MM.1S (cell line): ENCODE data around the gene ELF2.
"Not testable (repeated sequence)": the region's sequence is repeated elsewhere in the genome, so short reads cannot be mapped to it uniquely, and the experiment has no call there.

ENCODE experiments used
- DNase-seq: peaks from one replicate; pipeline ENCODE4 v3.0.0-alpha.2; 2015
- H2AFZ ChIP-seq: fragments of 300-600 bp; sonication (generic); 2 replicates; pipeline ENCODE4 v1.6.0; 2016; ENCODE audit warnings: antibody characterized with exemption, low read length
- H3F3A ChIP-seq: fragments of 300-600 bp; sonication (generic); 2 replicates; pipeline ENCODE4 v1.6.1; 2016; ENCODE audit warnings: mild to moderate bottlenecking, antibody characterized with exemption, low read length, moderate library complexity, mixed read lengths; ENCODE audit not compliant: insufficient read depth
- H3K27ac ChIP-seq: fragments of 300-600 bp; sonication (generic); 2 replicates; pipeline ENCODE4 v1.5.1; 2016; ENCODE audit warnings: mild to moderate bottlenecking, low read length
- H3K27me3 ChIP-seq: fragments of 300-600 bp; sonication (generic); replicated peaks from 2 replicates; pipeline ENCODE4 v1.6.0; 2016; ENCODE audit warnings: low read length; ENCODE audit not compliant: insufficient read depth
- H3K36me3 ChIP-seq: fragments of 300-600 bp; sonication (generic); replicated peaks from 2 replicates; pipeline ENCODE4 v1.6.1; 2016; ENCODE audit warnings: mild to moderate bottlenecking, low read length, mixed read lengths; ENCODE audit not compliant: insufficient read depth
- H3K4me1 ChIP-seq: fragments of 300-600 bp; sonication (generic); 2 replicates; pipeline ENCODE4 v1.6.1; 2016; ENCODE audit warnings: low read length, mixed read lengths
- H3K4me2 ChIP-seq: fragments of 300-600 bp; sonication (generic); 2 replicates; pipeline ENCODE4 v1.6.0; 2016; ENCODE audit warnings: low read depth, low read length
- H3K4me3 ChIP-seq: fragments of 300-600 bp; sonication (generic); 2 replicates; pipeline ENCODE4 v1.5.1; 2016; ENCODE audit warnings: low read length, mixed read lengths
- H3K79me2 ChIP-seq: fragments of 300-600 bp; sonication (generic); 2 replicates; pipeline ENCODE4 v1.6.1; 2016; ENCODE audit warnings: mixed run types, low read length, mixed read lengths
- H3K9ac ChIP-seq: fragments of 300-600 bp; sonication (generic); 2 replicates; pipeline ENCODE4 v1.6.1; 2016; ENCODE audit warnings: low read length, mixed read lengths
- H3K9me2 ChIP-seq: fragments of 300-600 bp; sonication (generic); replicated peaks from 2 replicates; pipeline ENCODE4 v1.6.1; 2016; ENCODE audit warnings: mild to moderate bottlenecking, low read length, mixed read lengths; ENCODE audit not compliant: insufficient read depth
- H3K9me3 ChIP-seq: fragments of 300-600 bp; sonication (generic); replicated peaks from 2 replicates; pipeline ENCODE4 v1.6.1; 2016; ENCODE audit warnings: mild to moderate bottlenecking, low read length, mixed read lengths; ENCODE audit not compliant: insufficient read depth
- H4K20me1 ChIP-seq: fragments of 300-600 bp; sonication (generic); 2 replicates; pipeline ENCODE4 v1.6.1; 2016; ENCODE audit warnings: mild to moderate bottlenecking, low read length, moderate library complexity, mixed read lengths; ENCODE audit not compliant: insufficient read depth
- EZH2 ChIP-seq: fragments of 300-600 bp; sonication (generic); optimal IDR thresholded peaks from 2 replicates; pipeline ENCODE3; 2017; ENCODE audit warnings: low read depth, mild to moderate bottlenecking, antibody characterized with exemption, low read length, mixed read lengths
- EZH2phosphoT487 ChIP-seq: fragments of 300-600 bp; sonication (generic); IDR thresholded peaks from 2 replicates; pipeline ENCODE4 v1.6.1; 2018; ENCODE audit warnings: antibody characterized with exemption, low read length
- TF ChIP-seq, protein P1 (sequence below): fragments of 300-600 bp; sonication (generic); IDR thresholded peaks from 2 replicates; pipeline ENCODE4 v1.5.1; 2016; ENCODE audit warnings: antibody characterized with exemption, low read length, mixed read lengths

The ELF2 gene

DNA sequence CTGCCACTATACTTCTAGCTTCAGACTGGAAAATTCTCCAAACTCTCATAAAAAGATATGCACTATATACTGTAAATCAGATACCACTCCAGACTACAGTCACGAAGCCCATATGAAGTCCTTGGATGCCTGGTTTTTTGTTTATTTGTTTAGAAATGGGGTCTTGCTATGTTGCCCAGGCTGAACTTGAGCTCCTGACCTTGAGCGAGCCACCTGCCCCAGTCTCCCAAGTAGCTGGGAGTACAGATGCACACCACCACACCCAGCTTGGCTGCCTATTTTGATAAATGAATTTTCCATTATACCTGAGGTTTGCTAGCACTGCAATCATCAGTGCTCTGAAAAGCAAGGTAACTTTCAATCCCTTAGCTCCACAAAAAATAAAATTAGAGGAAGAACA lies 53.1 kb downstream of the ELF2 start:
- DNase-seq, result no peak
- TF ChIP-seq EZH2phosphoT487 (no peak), EZH2 (no peak)
- TF ChIP-seq, protein P1, sequence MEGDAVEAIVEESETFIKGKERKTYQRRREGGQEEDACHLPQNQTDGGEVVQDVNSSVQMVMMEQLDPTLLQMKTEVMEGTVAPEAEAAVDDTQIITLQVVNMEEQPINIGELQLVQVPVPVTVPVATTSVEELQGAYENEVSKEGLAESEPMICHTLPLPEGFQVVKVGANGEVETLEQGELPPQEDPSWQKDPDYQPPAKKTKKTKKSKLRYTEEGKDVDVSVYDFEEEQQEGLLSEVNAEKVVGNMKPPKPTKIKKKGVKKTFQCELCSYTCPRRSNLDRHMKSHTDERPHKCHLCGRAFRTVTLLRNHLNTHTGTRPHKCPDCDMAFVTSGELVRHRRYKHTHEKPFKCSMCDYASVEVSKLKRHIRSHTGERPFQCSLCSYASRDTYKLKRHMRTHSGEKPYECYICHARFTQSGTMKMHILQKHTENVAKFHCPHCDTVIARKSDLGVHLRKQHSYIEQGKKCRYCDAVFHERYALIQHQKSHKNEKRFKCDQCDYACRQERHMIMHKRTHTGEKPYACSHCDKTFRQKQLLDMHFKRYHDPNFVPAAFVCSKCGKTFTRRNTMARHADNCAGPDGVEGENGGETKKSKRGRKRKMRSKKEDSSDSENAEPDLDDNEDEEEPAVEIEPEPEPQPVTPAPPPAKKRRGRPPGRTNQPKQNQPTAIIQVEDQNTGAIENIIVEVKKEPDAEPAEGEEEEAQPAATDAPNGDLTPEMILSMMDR, result no peak
- Histone ChIP-seq H3K27ac (no peak overlapping the region), H3K4me1 (no peaks in the 10 kb centered on the region), H3K79me2 (no peaks in the 10 kb centered on the region), H4K20me1 (no peaks in the 10 kb centered on the region), H3K9ac (no peak overlapping the region), H3K4me3 (no peak overlapping the region), H3K9me2 (no peaks in the 10 kb centered on the region), H3K27me3 (no peaks in the 10 kb centered on the region), H2AFZ (no peak overlapping the region), H3K36me3 (no peaks in the 10 kb centered on the region), H3K9me3 (no peaks in the 10 kb centered on the region), H3K4me2 (no peak overlapping the region), H3F3A (0 out of 2 replicates have a peak, but pooled peaks cover 4% of the 10 kb centered on the region)

DNA sequence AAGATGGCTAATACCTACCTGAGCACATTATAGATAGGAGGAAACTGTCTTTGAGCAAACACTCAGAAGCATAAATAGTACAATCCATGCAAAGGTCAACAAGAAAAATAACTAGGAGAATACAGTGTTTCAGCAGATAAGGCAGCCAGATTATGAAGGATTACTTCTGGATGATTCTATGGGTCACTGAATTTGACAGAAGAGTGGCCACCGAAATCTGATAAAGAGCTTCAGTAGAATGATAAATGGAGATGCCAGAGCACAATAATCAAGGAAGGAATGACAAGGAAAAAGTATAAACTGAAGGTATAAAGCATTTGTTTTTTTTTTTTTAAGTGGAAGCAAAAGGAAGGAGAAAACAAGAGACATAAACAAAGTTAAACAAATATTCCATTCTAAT lies 58.7 kb downstream of the ELF2 start:
- Histone ChIP-seq H4K20me1 (no peaks in the 10 kb centered on the region), H3K27me3 (no peaks in the 10 kb centered on the region), H3F3A (0 out of 2 replicates have a peak, but pooled peaks cover 5% of the 10 kb centered on the region), H3K4me1 (no peaks in the 10 kb centered on the region), H3K36me3 (no peaks in the 10 kb centered on the region), H2AFZ (no peak overlapping the region), H3K4me3 (no peak overlapping the region), H3K9ac (no peak overlapping the region), H3K9me3 (no peaks in the 10 kb centered on the region), H3K4me2 (no peak overlapping the region), H3K9me2 (no peaks in the 10 kb centered on the region), H3K79me2 (no peaks in the 10 kb centered on the region), H3K27ac (no peak overlapping the region)
- TF ChIP-seq EZH2, result no peak
- TF ChIP-seq EZH2phosphoT487, result no peak
- TF ChIP-seq, protein P1, result no peak
- no peak for DNase-seq

DNA sequence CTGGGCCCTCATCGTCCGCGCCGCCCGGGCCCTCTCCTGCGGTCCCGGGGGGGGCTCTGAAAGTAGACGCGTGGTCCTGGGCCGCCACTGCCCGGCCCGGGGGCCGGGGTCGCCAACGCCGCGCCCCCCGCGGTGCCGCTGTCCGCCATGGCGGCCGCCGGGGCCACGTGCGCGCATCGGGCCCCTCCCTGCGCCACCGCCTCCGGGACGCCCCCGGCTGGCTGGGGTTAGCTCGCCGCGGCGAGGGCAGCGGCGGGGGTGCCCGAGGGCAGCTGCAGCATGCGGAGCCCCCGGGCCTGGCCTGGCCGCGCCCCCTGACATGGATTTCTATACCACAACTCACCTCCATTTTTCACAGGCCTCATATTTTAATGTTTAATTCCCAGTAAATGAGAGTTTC lies 61.8 kb downstream of the ELF2 start:
- Histone ChIP-seq H3K4me2 (no peak overlapping the region), H3K4me3 (no peak overlapping the region), H3K9ac (no peak overlapping the region), H3K79me2 (no peaks in the 10 kb centered on the region), H3K36me3 (no peaks in the 10 kb centered on the region), H3F3A (0 out of 2 replicates have a peak, but pooled peaks cover 5% of the 10 kb centered on the region), H3K4me1 (no peaks in the 10 kb centered on the region), H2AFZ (no peak overlapping the region), H3K9me2 (no peaks in the 10 kb centered on the region), H3K9me3 (no peaks in the 10 kb centered on the region), H3K27ac (no peak overlapping the region), H3K27me3 (no peaks in the 10 kb centered on the region), H4K20me1 (no peaks in the 10 kb centered on the region)
- no peak for DNase-seq
- TF ChIP-seq EZH2 (no peak), EZH2phosphoT487 (no peak)
- TF ChIP-seq, protein P1, result no peak

DNA sequence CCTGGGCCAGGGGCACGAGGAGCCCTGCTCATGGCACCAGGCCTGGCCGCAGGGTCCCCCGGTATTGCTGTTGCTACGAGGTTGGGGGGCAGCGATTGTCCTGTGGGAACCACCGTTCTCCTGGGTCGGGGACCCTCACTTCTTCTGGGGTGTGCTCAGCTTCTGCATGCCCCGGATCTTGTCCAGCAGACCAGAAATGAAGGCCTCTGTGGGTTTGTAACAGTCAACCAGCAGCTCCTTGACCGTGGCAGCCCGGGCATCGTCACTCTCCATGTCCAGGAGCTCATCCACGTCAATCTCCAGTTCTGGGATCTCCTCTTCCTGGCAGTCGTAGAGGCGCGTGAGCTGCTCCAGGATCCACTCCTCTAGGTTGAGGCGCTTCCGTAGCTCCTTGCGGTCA lies 62.2 kb downstream of the ELF2 start:
- not testable (repeated sequence) for H3K4me1 ChIP-seq

More for the DNA sequence above, 62.2 kb downstream of the ELF2 start:
- not testable (repeated sequence) for H3K9ac ChIP-seq, H3K9me3 ChIP-seq, H3K27me3 ChIP-seq, H3K79me2 ChIP-seq, H4K20me1 ChIP-seq, H2AFZ ChIP-seq, H3F3A ChIP-seq, H3K4me3 ChIP-seq, DNase-seq, H3K36me3 ChIP-seq, H3K4me2 ChIP-seq, H3K9me2 ChIP-seq, H3K27ac ChIP-seq
